AML-193 (cell line): ENCODE measurements around the gene ACOXL.

Experiments
- DNase-seq, 2 experiments: peaks; one replicate each; lab custom pipeline; 2025; lab: John Stamatoyannopoulos, UW

The ACOXL gene

GRCh38 chr2:111165084-111165483 is 432.7 kb downstream of the ACOXL start:
- no peak for DNase-seq

GRCh38 chr2:111166115-111166514 is 433.7 kb downstream of the ACOXL start:
- DNase-seq, result no peak

GRCh38 chr2:111167076-111167862 is 434.9 kb downstream of the ACOXL start:
- no peak for DNase-seq

- DNase-seq, result no peak
Measured at GRCh38 chr2:111167863-111168162, 435.4 kb downstream of the ACOXL start.
